Neural cell (in vitro differentiated cells): Measurements from ENCODE around the gene GRIA3. TPM values are rescaled to one million over a fixed set of nuclear protein-coding genes. Genes with fewer than 3 reads are reported as not detected.

Experiments
- H2AFZ ChIP-seq: fragments of 200-600, 300-800 bp; sonication (generic), shearing (Covaris generic); 2 replicates; pipeline ENCODE4 v1.6.0; 2014; ENCODE audit warnings: low read depth, mild to moderate bottlenecking, antibody characterized with exemption, low read length, moderate library complexity
- H3F3A ChIP-seq: fragments of 200-600 bp; shearing (Covaris generic); 2 replicates; pipeline ENCODE4 v1.6.1; 2016; ENCODE audit warnings: mild to moderate bottlenecking, moderate library complexity, mixed read lengths, antibody characterized with exemption, low read length; ENCODE audit not compliant: insufficient read depth, poor library complexity, severe bottlenecking
- H3K27ac ChIP-seq: fragments of 200-600, 300-800 bp; sonication (generic), shearing (Covaris generic); 2 replicates; pipeline ENCODE4 v1.5.1; 2014; ENCODE audit warnings: mild to moderate bottlenecking, low read length, moderate library complexity
- H3K27me3 ChIP-seq: fragments of 300-800, 200-600 bp; sonication (generic), shearing (Covaris generic); 2 replicates; pipeline ENCODE4 v1.6.0; 2014; ENCODE audit warnings: mild to moderate bottlenecking, low read depth, low read length, moderate library complexity; ENCODE audit not compliant: insufficient read depth
- H3K36me3 ChIP-seq: fragments of 300-800, 200-600 bp; sonication (generic), shearing (Covaris generic); 2 replicates; pipeline ENCODE4 v1.5.1; 2014; ENCODE audit warnings: mild to moderate bottlenecking, antibody characterized with exemption, low read length, moderate library complexity; ENCODE audit not compliant: insufficient read depth
- H3K4me2 ChIP-seq: fragments of 300-800, 200-600 bp; sonication (generic), shearing (Covaris generic); 2 replicates; pipeline ENCODE4 v1.6.0; 2014; ENCODE audit warnings: mild to moderate bottlenecking, low read length
- H3K4me3 ChIP-seq: fragments of 300-800, 200-600 bp; sonication (generic), shearing (Covaris generic); 2 replicates; pipeline ENCODE4 v1.5.1; 2014; ENCODE audit warnings: mild to moderate bottlenecking, low read length, moderate library complexity
- H3K79me2 ChIP-seq: fragments of 200-600 bp; shearing (Covaris generic); replicated peaks from 2 replicates; pipeline ENCODE4 v1.6.0; 2014; ENCODE audit warnings: mild to moderate bottlenecking, low read length, moderate library complexity; ENCODE audit not compliant: insufficient read depth
- H3K9ac ChIP-seq: fragments of 300-800, 200-600 bp; sonication (generic), shearing (Covaris generic); 2 replicates; pipeline ENCODE4 v1.6.1; 2016; ENCODE audit warnings: mild to moderate bottlenecking, low read length, mixed read lengths
- H3K9me2 ChIP-seq: fragments of 200-600 bp; shearing (Covaris generic); 2 replicates; pipeline ENCODE4 v1.6.1; 2016; ENCODE audit warnings: mild to moderate bottlenecking, low read length, mixed read lengths; ENCODE audit not compliant: insufficient read depth
- H3K9me3 ChIP-seq: fragments of 200-600, 300-800 bp; sonication (generic), shearing (Covaris generic); 2 replicates; pipeline ENCODE4 v1.6.1; 2016; ENCODE audit warnings: mild to moderate bottlenecking, mixed run types, low read length, moderate library complexity, mixed read lengths
- H4K20me1 ChIP-seq: fragments of 200-600 bp; shearing (Covaris generic); 2 replicates; pipeline ENCODE4 v1.6.1; 2016; ENCODE audit warnings: mild to moderate bottlenecking, mixed run types; ENCODE audit not compliant: insufficient read depth
- CTCF ChIP-seq: fragments of 450-650 bp; IDR thresholded peaks from 2 replicates; pipeline ENCODE4 v1.5.1; 2014; ENCODE audit warnings: antibody characterized with exemption, mild to moderate bottlenecking, moderate library complexity; ENCODE audit not compliant: poor library complexity, severe bottlenecking
- EP300 ChIP-seq: fragments of 450-650 bp; conservative IDR thresholded peaks from 2 replicates; pipeline ENCODE4 v1.6.1; 2014; ENCODE audit warnings: antibody characterized with exemption, mild to moderate bottlenecking, moderate library complexity; ENCODE audit not compliant: poor library complexity, severe bottlenecking
- EZH2 ChIP-seq: fragments of 200-600, 300-800 bp; shearing (Covaris generic), sonication (generic); IDR thresholded peaks from 2 replicates; pipeline ENCODE4 v1.6.1; 2014; ENCODE audit warnings: antibody characterized with exemption, low read length, borderline replicate concordance, mild to moderate bottlenecking; ENCODE audit not compliant: insufficient read depth, poor library complexity, severe bottlenecking
- MXI1 ChIP-seq: fragments of 450-650 bp; conservative IDR thresholded peaks from 2 replicates; pipeline ENCODE4 v1.6.1; 2014; ENCODE audit warnings: antibody characterized with exemption, mild to moderate bottlenecking; ENCODE audit not compliant: poor library complexity, severe bottlenecking
- POLR2AphosphoS5 ChIP-seq: IDR thresholded peaks from 2 replicates; pipeline ENCODE4 v1.6.1; 2012
- RAD21 ChIP-seq: fragments of 450-650 bp; conservative IDR thresholded peaks from 2 replicates; pipeline ENCODE4 v1.6.1; 2014; ENCODE audit warnings: antibody characterized with exemption, mild to moderate bottlenecking, moderate library complexity
- REST ChIP-seq: IDR thresholded peaks from 2 replicates; pipeline ENCODE4 v1.6.1; 2012; ENCODE audit warnings: borderline replicate concordance
- SMC3 ChIP-seq: fragments of 450-650 bp; conservative IDR thresholded peaks from 2 replicates; pipeline ENCODE4 v1.6.1; 2014; ENCODE audit warnings: antibody characterized with exemption, mild to moderate bottlenecking, moderate library complexity; ENCODE audit not compliant: poor library complexity
- TAF1 ChIP-seq: IDR thresholded peaks from 2 replicates; pipeline ENCODE4 v1.6.1; 2012; ENCODE audit warnings: low read depth
- polyA plus RNA-seq: library from polyadenylated mRNA; depleted of rRNA; stranded (reverse); fragments of >200 nt; gene quantifications from 2 replicates; pipeline ENCODE4 v1.2.3, GENCODE V29; 2014

Gene GRIA3
- polyA plus RNA-seq, 1 donor from 2014 or later = 7.8 TPM

GRCh38 chrX:123219916-123220315, 35.8 kb downstream of the GRIA3 start:
- Histone ChIP-seq H3K79me2 (no peaks in the 10 kb centered on the region), H2AFZ (no peak overlapping the region), H3K4me2 (no peak overlapping the region), H3K9ac (no peak overlapping the region), H4K20me1 (no peaks in the 10 kb centered on the region), H3K9me3 (no peaks in the 10 kb centered on the region), H3K36me3 (no peaks in the 10 kb centered on the region), H3K9me2 (no peaks in the 10 kb centered on the region), H3K27ac (no peak overlapping the region), H3F3A (no peaks in the 10 kb centered on the region), H3K27me3 (no peaks in the 10 kb centered on the region), H3K4me3 (no peak overlapping the region)
- TF ChIP-seq REST = no peak
- no peak for TF ChIP-seq TAF1
- no peak for TF ChIP-seq EZH2
- TF ChIP-seq RAD21 = no peak
- TF ChIP-seq SMC3 = no peak
- no peak for TF ChIP-seq EP300
- no peak for TF ChIP-seq POLR2AphosphoS5
- no peak for TF ChIP-seq MXI1
- TF ChIP-seq CTCF = no peak

- Histone ChIP-seq H3K4me3 (no peak overlapping the region), H4K20me1 (no peaks in the 10 kb centered on the region), H3K9ac (no peak overlapping the region), H3K4me2 (no peak overlapping the region), H2AFZ (no peak overlapping the region), H3K79me2 (no peaks in the 10 kb centered on the region), H3K27me3 (no peaks in the 10 kb centered on the region), H3K36me3 (no peaks in the 10 kb centered on the region), H3K9me3 (no peaks in the 10 kb centered on the region), H3K27ac (no peak overlapping the region), H3K9me2 (no peaks in the 10 kb centered on the region), H3F3A (no peaks in the 10 kb centered on the region)
- TF ChIP-seq POLR2AphosphoS5 (no peak), REST (no peak), TAF1 (no peak), EZH2 (no peak), RAD21 (no peak), SMC3 (no peak), EP300 (no peak), MXI1 (no peak), CTCF (no peak)
Measured at GRCh38 chrX:123222920-123223319, 38.8 kb downstream of the GRIA3 start.
